Karpas-422 (cell line): ENCODE results near the gene AFF1. TPM values are rescaled to one million over a fixed set of nuclear protein-coding genes. Genes with fewer than 3 reads are reported as not detected.

Experiments used
- DNase-seq: peaks from one replicate; pipeline ENCODE4 v3.0.0-alpha.2; 2015
- H2AFZ ChIP-seq: fragments of 200-600 bp; sonication (generic); 2 replicates; pipeline ENCODE4 v1.6.1; 2014; ENCODE audit warnings: antibody characterized with exemption, low read length, mixed read lengths
- H3K27ac ChIP-seq: fragments of 200-600 bp; sonication (generic); 2 replicates; pipeline ENCODE4 v1.5.1; 2014; ENCODE audit warnings: mild to moderate bottlenecking, low read length, moderate library complexity
- H3K27me3 ChIP-seq: fragments of 200-600 bp; sonication (generic); 2 replicates; pipeline ENCODE4 v1.6.1; 2014; ENCODE audit warnings: low read length, mixed read lengths
- H3K36me3 ChIP-seq: fragments of 200-600 bp; sonication (generic); 2 replicates; pipeline ENCODE4 v1.6.1; 2014; ENCODE audit warnings: low read length, mixed read lengths; ENCODE audit not compliant: insufficient read depth
- H3K4me1 ChIP-seq: fragments of 200-600 bp; sonication (generic); 2 replicates; pipeline ENCODE4 v1.6.1; 2014; ENCODE audit warnings: mild to moderate bottlenecking, low read length, mixed read lengths
- H3K4me2 ChIP-seq: fragments of 200-600 bp; sonication (generic); 2 replicates; pipeline ENCODE4 v1.6.1; 2014; ENCODE audit warnings: low read length, low read depth, mild to moderate bottlenecking; ENCODE audit not compliant: poor library complexity, severe bottlenecking
- H3K4me3 ChIP-seq: fragments of 200-600 bp; sonication (generic); 2 replicates; pipeline ENCODE4 v1.5.1; 2014; ENCODE audit warnings: mild to moderate bottlenecking, antibody characterized with exemption, low read length, mixed read lengths
- H3K79me2 ChIP-seq: fragments of 200-600 bp; sonication (generic); 2 replicates; pipeline ENCODE4 v1.6.1; 2014; ENCODE audit warnings: mild to moderate bottlenecking, low read length, mixed read lengths
- H3K9ac ChIP-seq: fragments of 200-600 bp; sonication (generic); 2 replicates; pipeline ENCODE4 v1.6.0; 2014; ENCODE audit warnings: low read length
- H3K9me2 ChIP-seq: fragments of 200-600 bp; sonication (generic), shearing (Covaris generic); replicated peaks from 2 replicates; pipeline ENCODE4 v1.6.0; 2014; ENCODE audit warnings: mild to moderate bottlenecking, low read length, moderate library complexity; ENCODE audit not compliant: insufficient read depth
- H3K9me3 ChIP-seq: fragments of 300-700, 200-600 bp; sonication (generic); 2 replicates; pipeline ENCODE4 v1.6.1; 2014; ENCODE audit warnings: low read length, mixed read lengths
- H4K20me1 ChIP-seq: fragments of 200-600 bp; sonication (generic); 2 replicates; pipeline ENCODE4 v1.6.1; 2014; ENCODE audit warnings: mild to moderate bottlenecking, antibody characterized with exemption, low read length, low read depth; ENCODE audit not compliant: insufficient read depth
- total RNA-seq: library from RNA; depleted of rRNA; stranded (reverse); fragments of >200 nt; shearing (Covaris generic); gene quantifications from 2 replicates; pipeline ENCODE4 v1.2.3, GENCODE V29; 2014; ENCODE audit warnings: low replicate concordance

Gene AFF1
- total RNA-seq, 1 experiment from 2014 or later: 6.6 TPM

- H3K79me2 ChIP-seq: no peaks in the 10 kb centered on the region
- DNase-seq: no peak
- 0 out of 2 replicates have a peak, but pooled peaks cover 3% of the 10 kb centered on the region for H3K27me3 ChIP-seq
- no peak overlapping the region for H3K4me2 ChIP-seq
- no peaks in the 10 kb centered on the region for H3K36me3 ChIP-seq
- no peaks in the 10 kb centered on the region for H3K9me2 ChIP-seq
- peaks cover 21% of the 10 kb centered on the region for H4K20me1 ChIP-seq
- no peaks in the 10 kb centered on the region for H3K9me3 ChIP-seq
- H3K4me1 ChIP-seq: peaks cover 9% of the 10 kb centered on the region
- no peak overlapping the region for H3K4me3 ChIP-seq
- H2AFZ ChIP-seq: no peak overlapping the region
- H3K9ac ChIP-seq: no peak overlapping the region
- no peak overlapping the region for H3K27ac ChIP-seq
These were observed 104.2 kb downstream of the AFF1 start for GRCh38 chr4:87038837-87039615.

- Histone ChIP-seq H3K4me1 (peaks cover 6% of the 10 kb centered on the region), H4K20me1 (peaks cover 13% of the 10 kb centered on the region), H3K36me3 (no peaks in the 10 kb centered on the region)
These were observed 106.3 kb downstream of the AFF1 start for GRCh38 chr4:87041141-87041540.

GRCh38 chr4:87042221-87042620 is 107.4 kb downstream of the AFF1 start:
- Histone ChIP-seq H3K27me3 (0 out of 2 replicates have a peak, but pooled peaks cover 3% of the 10 kb centered on the region), H3K4me3 (no peak overlapping the region), H3K9ac (no peak overlapping the region), H3K9me3 (no peaks in the 10 kb centered on the region), H3K4me1 (peaks cover 6% of the 10 kb centered on the region), H4K20me1 (peaks cover 10% of the 10 kb centered on the region), H3K36me3 (no peaks in the 10 kb centered on the region), H3K9me2 (no peaks in the 10 kb centered on the region), H2AFZ (no peak overlapping the region), H3K4me2 (no peak overlapping the region), H3K27ac (no peak overlapping the region), H3K79me2 (no peaks in the 10 kb centered on the region)
- no peak for DNase-seq

More at GRCh38 chr4:87041141-87041540, 106.3 kb downstream of the AFF1 start:
- Histone ChIP-seq H2AFZ (no peak overlapping the region), H3K9me2 (no peaks in the 10 kb centered on the region), H3K27ac (no peak overlapping the region), H3K27me3 (0 out of 2 replicates have a peak, but pooled peaks cover 3% of the 10 kb centered on the region), H3K9me3 (no peaks in the 10 kb centered on the region), H3K79me2 (no peaks in the 10 kb centered on the region), H3K9ac (no peak overlapping the region), H3K4me3 (no peak overlapping the region), H3K4me2 (no peak overlapping the region)
- DNase-seq: no peak

- H3K79me2 ChIP-seq: no peaks in the 10 kb centered on the region
- H3K27ac ChIP-seq: no peak overlapping the region
These were observed 108.4 kb downstream of the AFF1 start for GRCh38 chr4:87042986-87043820.

GRCh38 chr4:87044511-87045233 is 109.9 kb downstream of the AFF1 start:
- Histone ChIP-seq H4K20me1 (peaks cover 3% of the 10 kb centered on the region), H3K9me2 (no peaks in the 10 kb centered on the region), H3K27ac (no peak overlapping the region), H2AFZ (no peak overlapping the region), H3K4me3 (no peak overlapping the region), H3K4me1 (no peaks in the 10 kb centered on the region), H3K4me2 (no peak overlapping the region), H3K9me3 (no peaks in the 10 kb centered on the region), H3K36me3 (no peaks in the 10 kb centered on the region), H3K27me3 (0 out of 2 replicates have a peak, but pooled peaks cover 3% of the 10 kb centered on the region), H3K9ac (no peak overlapping the region), H3K79me2 (no peaks in the 10 kb centered on the region)
- no peak for DNase-seq

More at GRCh38 chr4:87042986-87043820, 108.4 kb downstream of the AFF1 start:
- Histone ChIP-seq H3K9ac (no peak overlapping the region), H3K4me1 (0 out of 2 replicates have a peak, but pooled peaks cover 3% of the 10 kb centered on the region), H3K9me2 (no peaks in the 10 kb centered on the region), H4K20me1 (peaks cover 10% of the 10 kb centered on the region), H3K4me3 (no peak overlapping the region), H3K27me3 (0 out of 2 replicates have a peak, but pooled peaks cover 3% of the 10 kb centered on the region), H3K36me3 (no peaks in the 10 kb centered on the region), H3K9me3 (no peaks in the 10 kb centered on the region), H3K4me2 (no peak overlapping the region), H2AFZ (no peak overlapping the region)
- no peak for DNase-seq

- Histone ChIP-seq H3K9me2 (no peaks in the 10 kb centered on the region), H2AFZ (no peak overlapping the region), H3K4me2 (no peak overlapping the region), H3K4me1 (no peaks in the 10 kb centered on the region), H3K36me3 (no peaks in the 10 kb centered on the region), H4K20me1 (peaks cover 3% of the 10 kb centered on the region), H3K27ac (no peak overlapping the region), H3K4me3 (no peak overlapping the region), H3K9me3 (no peaks in the 10 kb centered on the region), H3K27me3 (0 out of 2 replicates have a peak, but pooled peaks cover 3% of the 10 kb centered on the region), H3K79me2 (no peaks in the 10 kb centered on the region), H3K9ac (no peak overlapping the region)
- DNase-seq: no peak
These were observed 110.4 kb downstream of the AFF1 start for GRCh38 chr4:87045234-87045558.

GRCh38 chr4:87045659-87046058 is 110.8 kb downstream of the AFF1 start:
- no peak overlapping the region for H2AFZ ChIP-seq
- H3K9me3 ChIP-seq: no peaks in the 10 kb centered on the region
- no peak for DNase-seq
- no peak overlapping the region for H3K4me3 ChIP-seq
- 0 out of 2 replicates have a peak, but pooled peaks cover 3% of the 10 kb centered on the region for H3K27me3 ChIP-seq
- no peaks in the 10 kb centered on the region for H3K79me2 ChIP-seq
- H3K27ac ChIP-seq: no peak overlapping the region
- no peaks in the 10 kb centered on the region for H3K36me3 ChIP-seq
- peaks cover 3% of the 10 kb centered on the region; the same call in 1 of the 2 replicates for H3K4me1 ChIP-seq
- no peak overlapping the region for H3K4me2 ChIP-seq
- H3K9ac ChIP-seq: no peak overlapping the region
- peaks cover 3% of the 10 kb centered on the region for H4K20me1 ChIP-seq
- no peaks in the 10 kb centered on the region for H3K9me2 ChIP-seq
